Bone marrow (tissue), 2 donors: ENCODE results near the gene ICE1.

Experiments
- DNase-seq, 2 donors: peaks; one replicate each; lab custom pipeline; 2025; lab: John Stamatoyannopoulos, UW

Gene ICE1

GRCh38 chr5:5537426-5537825 lies 114.9 kb downstream of the ICE1 start:
- DNase-seq: no peak

DNA sequence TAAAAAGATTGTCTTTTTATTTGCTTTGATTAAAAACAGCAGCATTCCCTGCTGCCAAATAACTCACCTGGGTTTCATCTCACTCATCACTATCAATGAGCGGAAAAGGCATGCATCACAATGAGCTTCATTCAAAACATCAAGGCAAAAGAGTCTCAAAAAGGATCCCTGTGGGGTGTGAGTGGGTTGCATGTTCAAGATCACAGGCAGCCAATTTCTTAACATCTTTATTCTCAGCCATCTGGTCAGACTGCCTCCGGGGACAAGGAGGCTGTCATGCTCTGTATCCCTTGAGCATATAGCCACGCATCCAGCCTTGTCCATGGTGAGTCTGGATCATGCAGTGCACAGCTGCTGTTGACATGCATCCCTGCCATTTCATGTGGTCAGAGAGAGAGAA lies 117.1 kb downstream of the ICE1 start:
- no peak for DNase-seq
